Activated naive CD8-positive, alpha-beta T cell (primary cell): ENCODE results near the gene DMRTB1.

ENCODE experiments used
- H3K27ac Mint-ChIP-seq: one replicate; pipeline ENCODE4 v1.8.0; 2021; ENCODE audit warnings: mixed read lengths
- H3K27me3 Mint-ChIP-seq: one replicate; pipeline ENCODE4 v1.8.0; 2021; ENCODE audit warnings: mixed read lengths
- H3K36me3 Mint-ChIP-seq: one replicate; pipeline ENCODE4 v1.8.0; 2021; ENCODE audit warnings: mixed read lengths
- H3K4me1 Mint-ChIP-seq: one replicate; pipeline ENCODE4 v1.8.0; 2021; ENCODE audit warnings: low read depth, mixed read lengths
- H3K4me3 Mint-ChIP-seq: one replicate; pipeline ENCODE4 v1.8.0; 2021; ENCODE audit warnings: mild to moderate bottlenecking, mixed read lengths
- H3K9me3 Mint-ChIP-seq: one replicate; pipeline ENCODE4 v1.8.0; 2021; ENCODE audit warnings: low read depth, mixed read lengths

The DMRTB1 gene

GRCh38 chr1:53484705-53485477 is 25.7 kb downstream of the DMRTB1 start:
- Mint-ChIP-seq H3K36me3 (no peaks in the 10 kb centered on the region), H3K27me3 (peaks cover 11% of the 10 kb centered on the region), H3K27ac (no peak overlapping the region), H3K9me3 (no peaks in the 10 kb centered on the region), H3K4me3 (no peak overlapping the region), H3K4me1 (no peaks in the 10 kb centered on the region)

GRCh38 chr1:53485478-53486394 is 26.5 kb downstream of the DMRTB1 start:
- no peaks in the 10 kb centered on the region for H3K9me3 Mint-ChIP-seq
- H3K27me3 Mint-ChIP-seq, result peaks cover 11% of the 10 kb centered on the region
- no peak overlapping the region for H3K4me3 Mint-ChIP-seq
- H3K36me3 Mint-ChIP-seq, result no peaks in the 10 kb centered on the region
- no peaks in the 10 kb centered on the region for H3K4me1 Mint-ChIP-seq
- no peak overlapping the region for H3K27ac Mint-ChIP-seq

- Mint-ChIP-seq H3K9me3 (no peaks in the 10 kb centered on the region), H3K4me1 (no peaks in the 10 kb centered on the region), H3K27ac (no peak overlapping the region), H3K4me3 (no peak overlapping the region), H3K27me3 (peaks cover 11% of the 10 kb centered on the region), H3K36me3 (no peaks in the 10 kb centered on the region)
Measured at GRCh38 chr1:53486395-53487026, 27.3 kb downstream of the DMRTB1 start.

- Mint-ChIP-seq H3K27me3 (peaks cover 4% of the 10 kb centered on the region), H3K27ac (no peak overlapping the region), H3K36me3 (no peaks in the 10 kb centered on the region), H3K4me3 (no peak overlapping the region), H3K9me3 (no peaks in the 10 kb centered on the region), H3K4me1 (no peaks in the 10 kb centered on the region)
Measured at GRCh38 chr1:53490351-53490750, 31.2 kb downstream of the DMRTB1 start.

GRCh38 chr1:53495633-53496345 is 36.6 kb downstream of the DMRTB1 start:
- Mint-ChIP-seq H3K4me1 (no peaks in the 10 kb centered on the region), H3K27me3 (no peaks in the 10 kb centered on the region), H3K9me3 (no peaks in the 10 kb centered on the region), H3K4me3 (no peak overlapping the region), H3K27ac (no peak overlapping the region), H3K36me3 (no peaks in the 10 kb centered on the region)

GRCh38 chr1:53498555-53499131 is 39.4 kb downstream of the DMRTB1 start:
- H3K36me3 Mint-ChIP-seq, result no peaks in the 10 kb centered on the region
- H3K4me1 Mint-ChIP-seq, result no peaks in the 10 kb centered on the region
- no peaks in the 10 kb centered on the region for H3K27me3 Mint-ChIP-seq
- H3K9me3 Mint-ChIP-seq, result no peaks in the 10 kb centered on the region
- no peak overlapping the region for H3K4me3 Mint-ChIP-seq
- no peak overlapping the region for H3K27ac Mint-ChIP-seq

GRCh38 chr1:53499257-53500203 is 40.3 kb downstream of the DMRTB1 start:
- no peaks in the 10 kb centered on the region for H3K4me1 Mint-ChIP-seq
- H3K27ac Mint-ChIP-seq, result no peak overlapping the region
- H3K36me3 Mint-ChIP-seq, result no peaks in the 10 kb centered on the region
- H3K4me3 Mint-ChIP-seq, result no peak overlapping the region
- H3K9me3 Mint-ChIP-seq, result no peaks in the 10 kb centered on the region
- H3K27me3 Mint-ChIP-seq, result no peaks in the 10 kb centered on the region

GRCh38 chr1:53500204-53501064 is 41.2 kb downstream of the DMRTB1 start:
- Mint-ChIP-seq H3K4me3 (no peak overlapping the region), H3K27me3 (no peaks in the 10 kb centered on the region), H3K27ac (no peak overlapping the region), H3K36me3 (no peaks in the 10 kb centered on the region), H3K9me3 (no peaks in the 10 kb centered on the region), H3K4me1 (no peaks in the 10 kb centered on the region)

- Mint-ChIP-seq H3K27ac (no peak overlapping the region), H3K9me3 (no peaks in the 10 kb centered on the region), H3K27me3 (no peaks in the 10 kb centered on the region), H3K4me3 (no peak overlapping the region), H3K4me1 (no peaks in the 10 kb centered on the region), H3K36me3 (no peaks in the 10 kb centered on the region)
Measured at GRCh38 chr1:53501065-53502005, 42.1 kb downstream of the DMRTB1 start.

GRCh38 chr1:53502641-53503432 is 43.6 kb downstream of the DMRTB1 start:
- Mint-ChIP-seq H3K27me3 (no peaks in the 10 kb centered on the region), H3K27ac (no peak overlapping the region), H3K36me3 (no peaks in the 10 kb centered on the region), H3K4me1 (no peaks in the 10 kb centered on the region), H3K4me3 (no peak overlapping the region), H3K9me3 (no peaks in the 10 kb centered on the region)

- H3K36me3 Mint-ChIP-seq, result no peaks in the 10 kb centered on the region
- no peaks in the 10 kb centered on the region for H3K9me3 Mint-ChIP-seq
- H3K4me1 Mint-ChIP-seq, result no peaks in the 10 kb centered on the region
- H3K4me3 Mint-ChIP-seq, result no peak overlapping the region
- no peaks in the 10 kb centered on the region for H3K27me3 Mint-ChIP-seq
- no peak overlapping the region for H3K27ac Mint-ChIP-seq
Measured at GRCh38 chr1:53503433-53504217, 44.4 kb downstream of the DMRTB1 start.
